Naive thymus-derived CD4-positive, alpha-beta T cell (primary cell): Measurements from ENCODE around the gene UPP2. TPM values are rescaled to one million over a fixed set of nuclear protein-coding genes. Genes with fewer than 3 reads are reported as not detected.

Source experiments
- ATAC-seq: fragments of 150-1000 bp; cut with Tn5 transposase; 2 replicates; pipeline ENCODE4 v1.10.0; 2021; ENCODE audit warnings: mild to moderate bottlenecking, moderate library complexity
- CTCF ChIA-PET: fragments of 350-600 bp; sonication (Branson Sonifier 250); formaldehyde crosslinking; loops from one replicate; lab custom pipeline; 2021; ENCODE audit warnings: antibody characterized with exemption; lab: Charles Lee
- POLR2A ChIA-PET: fragments of 350-600 bp; sonication (Branson Sonifier 250); formaldehyde crosslinking; loops from one replicate; lab custom pipeline; 2021; ENCODE audit warnings: antibody characterized with exemption, inconsistent platforms; lab: Charles Lee
- DNase-seq, 9 donors: peaks; one replicate each; pipeline versions ENCODE4 v3.0.0 to v3.0.0-alpha.2; 2020 to 2022; ENCODE audit warnings: mixed read lengths in 1 of 9
- H3K27ac ChIP-seq: one replicate; pipeline ENCODE4 v1.7.0; 2013; ENCODE audit warnings: mild to moderate bottlenecking, low read depth, low read length, moderate library complexity
- H3K27me3 ChIP-seq, 2 donors: one replicate each; pipeline ENCODE4 v1.7.0; 2013; ENCODE audit warnings: low read length in 2 of 2, mild to moderate bottlenecking in 2 of 2, moderate library complexity in 2 of 2; ENCODE audit not compliant: control insufficient read depth in 2 of 2, insufficient read depth in 2 of 2
- H3K36me3 ChIP-seq, 3 experiments: 1 replicate in 2 of 3; 2 replicates in 1 of 3; pipeline ENCODE4 v1.7.0; 2013; ENCODE audit warnings: low read length in 3 of 3, mild to moderate bottlenecking in 3 of 3, moderate library complexity in 1 of 3; ENCODE audit not compliant: insufficient read depth in 3 of 3, control insufficient read depth in 2 of 3
- H3K4me1 ChIP-seq, 2 donors: one replicate each; pipeline ENCODE4 v1.7.0; 2013; ENCODE audit warnings: low read length in 2 of 2, mild to moderate bottlenecking in 2 of 2, moderate library complexity in 1 of 2; ENCODE audit not compliant: control insufficient read depth in 2 of 2, insufficient read depth in 2 of 2
- H3K4me3 ChIP-seq: 2 replicates; pipeline ENCODE4 v1.7.0; 2013; ENCODE audit warnings: mild to moderate bottlenecking, low read length
- H3K9me3 ChIP-seq, 3 experiments: 1 replicate in 2 of 3; 2 replicates in 1 of 3; pipeline ENCODE4 v1.7.0; 2013; ENCODE audit warnings: low read length in 3 of 3; ENCODE audit not compliant: control insufficient read depth in 2 of 3
- H3K27ac Mint-ChIP-seq, 9 donors: one replicate each; pipeline ENCODE4 v1.8.0; 2020 to 2022; ENCODE audit warnings: mixed read lengths in 9 of 9, mild to moderate bottlenecking in 8 of 9, moderate library complexity in 5 of 9, inconsistent platforms in 2 of 9
- H3K27me3 Mint-ChIP-seq, 5 donors: one replicate each; pipeline ENCODE4 v1.8.0; 2021 to 2022; ENCODE audit warnings: mixed read lengths in 5 of 5, mild to moderate bottlenecking in 1 of 5
- H3K36me3 Mint-ChIP-seq, 5 donors: one replicate each; pipeline ENCODE4 v1.8.0; 2020 to 2022; ENCODE audit warnings: mixed read lengths in 5 of 5, mild to moderate bottlenecking in 3 of 5, inconsistent platforms in 1 of 5
- H3K4me1 Mint-ChIP-seq, 7 donors: one replicate each; pipeline ENCODE4 v1.8.0; 2020 to 2022; ENCODE audit warnings: mixed read lengths in 7 of 7, mild to moderate bottlenecking in 3 of 7, inconsistent platforms in 1 of 7
- H3K4me3 Mint-ChIP-seq, 10 donors: one replicate each; pipeline ENCODE4 v1.8.0; 2020 to 2022; ENCODE audit warnings: mild to moderate bottlenecking in 10 of 10, mixed read lengths in 10 of 10, moderate library complexity in 6 of 10, inconsistent platforms in 2 of 10
- H3K9me3 Mint-ChIP-seq, 11 donors: one replicate each; pipeline ENCODE4 v1.8.0; 2020 to 2022; ENCODE audit warnings: mixed read lengths in 11 of 11, mild to moderate bottlenecking in 4 of 11, inconsistent platforms in 1 of 11, moderate library complexity in 1 of 11
- intact Hi-C, 2 donors: fragments of 100-400 bp; cut with micrococcal nuclease; formaldehyde crosslinking; loops; one replicate each; pipeline ENCODE4 v1.15.1; 2023
- polyA plus RNA-seq, 2 donors: library from polyadenylated mRNA; unstranded; fragments of 300-500 nt; fragmentation: Illumina TruSeq; gene quantifications; one replicate each; pipeline ENCODE4 v1.2.3, GENCODE V29; 2021
- total RNA-seq, 6 experiments: library from RNA in 5 of 6; stranded (reverse) in 5 of 6; gene quantifications; 1 replicate in 5 of 6; 2 replicates in 1 of 6; pipeline ENCODE4 v1.2.3 and lab custom pipeline; 2021 to 2026

The UPP2 gene
- total and polyA plus RNA-seq, 7 experiments from 2014 or later: not detected

DNA sequence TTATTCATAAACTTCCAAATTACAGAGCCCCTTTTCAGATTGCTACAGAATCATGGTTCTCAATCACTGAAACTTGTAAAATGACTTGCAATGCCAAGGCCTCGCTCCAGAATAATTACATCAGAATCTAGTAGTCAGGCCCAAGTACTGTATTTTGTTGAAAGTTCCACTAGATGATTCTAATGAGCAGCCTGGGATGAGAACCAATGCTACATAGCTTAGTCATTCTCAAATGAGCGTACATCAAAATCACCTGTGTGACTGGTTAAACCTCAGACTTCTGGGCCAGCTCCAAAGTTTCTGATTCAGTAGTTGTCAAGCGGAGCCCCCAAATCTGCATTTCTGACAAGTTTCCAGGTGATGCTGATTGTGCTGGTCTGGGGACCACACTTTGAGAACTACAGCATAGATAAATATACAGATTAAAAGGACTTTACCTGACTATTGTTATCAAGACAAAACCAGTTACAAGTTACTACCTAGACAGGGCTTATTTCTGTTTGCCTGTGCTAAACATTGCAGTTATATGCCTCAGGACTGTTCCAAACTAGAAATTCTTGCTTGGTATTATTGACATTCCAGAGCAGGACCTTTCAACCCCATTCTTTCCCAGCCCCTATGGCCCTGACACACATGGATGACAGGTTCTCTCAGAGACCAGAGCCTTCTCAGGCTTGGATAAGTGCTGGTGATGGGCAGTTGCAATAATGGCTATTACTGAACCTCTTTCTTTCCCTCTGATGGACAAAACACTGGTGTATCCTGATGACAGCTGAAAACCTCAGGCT is 83.1 kb downstream of the UPP2 start:
- Histone ChIP-seq H3K27me3 (peaks cover 0 to 5% of the 10 kb centered on the region in 2 donors), H3K36me3 (no peaks in the 10 kb centered on the region), H3K4me3 (no peak overlapping the region), H3K9me3 (no peaks in the 10 kb centered on the region), H3K27ac (no peak overlapping the region), H3K4me1 (no peaks in the 10 kb centered on the region)
- ChIA-PET POLR2A (no interaction called here), CTCF (no interaction called here)
- Mint-ChIP-seq H3K27ac (no peak overlapping the region), H3K27me3 (peaks cover 23 to 34% (median 28%) of the 10 kb centered on the region in 5 donors), H3K4me3 (no peak overlapping the region), H3K9me3 (no peaks in the 10 kb centered on the region), H3K4me1 (peaks cover 3 to 5% (median 4%) of the 10 kb centered on the region in 7 donors), H3K36me3 (no peaks in the 10 kb centered on the region)
- intact Hi-C loops: loop anchor here in 1 of 2 donors (10.0 kb wide), 1 partner anchor 270 kb away; the partner anchor contains the start of genes CCDC148 and PKP4
- DNase-seq: no peak
- ATAC-seq: no peak

Other genes with a start within 250 kb of the UPP2 start
- 10 to 100 TPM; 13.3 to 42.0 (median 20.6) TPM for gene ACVR1, start 225.5 kb upstream of the UPP2 start, total RNA-seq
- 1 to 10 TPM; 6.0 to 7.1 TPM for gene ACVR1, start 225.5 kb upstream of the UPP2 start, polyA plus RNA-seq